ENCODE data around the gene CNTNAP2.

GRCh38 chr7:148022832-148023231 lies 1906.2 kb downstream of the CNTNAP2 start:
- TF ChIP-seq CTCF (IDR thresholded peaks at IDR 0.05) (no peak), REST (IDR thresholded peaks at IDR 0.05; ENCODE audit: insufficient read depth in 1 of 2, low read depth in 2 of 2, low read length in 1 of 2) (no peak), POLR2AphosphoS5 (IDR thresholded peaks at IDR 0.05; ENCODE audit: low read depth, low read length) (no peak)
